ENCODE results near the gene HECTD1.

DNA sequence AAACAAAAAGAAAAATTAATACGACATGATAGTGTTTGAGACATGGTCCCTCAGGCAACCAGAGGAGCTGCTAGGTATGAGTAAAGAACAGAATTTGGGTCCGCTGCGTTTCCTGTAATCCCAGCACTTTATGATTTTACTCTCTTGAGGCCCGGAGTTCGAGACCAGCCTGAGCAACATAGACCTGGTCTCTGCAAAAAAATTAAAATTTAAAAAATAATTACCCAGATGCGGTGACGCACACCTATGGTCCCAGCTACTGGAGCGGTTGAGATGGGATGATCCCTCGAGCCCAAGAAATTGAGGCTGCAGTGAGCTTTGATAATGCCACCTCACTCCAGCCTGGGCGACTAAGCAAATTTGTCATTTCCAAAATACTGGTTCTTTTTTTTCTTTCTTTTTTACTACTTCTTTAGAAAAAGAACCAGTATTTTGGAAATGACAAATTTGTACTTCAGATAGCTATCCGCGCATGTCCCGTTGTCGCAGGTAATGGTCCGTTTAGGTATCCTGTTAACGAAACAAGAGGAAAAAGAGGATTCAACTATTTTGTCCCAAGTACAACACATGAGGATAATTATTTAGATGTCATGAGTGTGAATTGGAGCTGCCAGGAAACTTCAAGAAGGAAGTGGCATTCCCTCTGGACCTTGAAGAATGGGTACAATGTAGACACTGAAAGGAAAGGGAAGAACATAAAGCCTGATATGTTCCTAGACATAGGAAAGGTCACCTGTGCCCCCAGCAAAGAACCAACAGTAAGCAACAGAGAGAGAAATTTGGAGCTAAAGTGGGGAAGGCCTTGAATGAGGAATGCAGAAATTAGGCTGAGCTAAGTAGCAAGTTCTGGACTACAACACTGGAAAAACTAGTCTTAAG lies 1.2 kb upstream of the HECTD1 start:
- TF ChIP-seq, protein P1, sequence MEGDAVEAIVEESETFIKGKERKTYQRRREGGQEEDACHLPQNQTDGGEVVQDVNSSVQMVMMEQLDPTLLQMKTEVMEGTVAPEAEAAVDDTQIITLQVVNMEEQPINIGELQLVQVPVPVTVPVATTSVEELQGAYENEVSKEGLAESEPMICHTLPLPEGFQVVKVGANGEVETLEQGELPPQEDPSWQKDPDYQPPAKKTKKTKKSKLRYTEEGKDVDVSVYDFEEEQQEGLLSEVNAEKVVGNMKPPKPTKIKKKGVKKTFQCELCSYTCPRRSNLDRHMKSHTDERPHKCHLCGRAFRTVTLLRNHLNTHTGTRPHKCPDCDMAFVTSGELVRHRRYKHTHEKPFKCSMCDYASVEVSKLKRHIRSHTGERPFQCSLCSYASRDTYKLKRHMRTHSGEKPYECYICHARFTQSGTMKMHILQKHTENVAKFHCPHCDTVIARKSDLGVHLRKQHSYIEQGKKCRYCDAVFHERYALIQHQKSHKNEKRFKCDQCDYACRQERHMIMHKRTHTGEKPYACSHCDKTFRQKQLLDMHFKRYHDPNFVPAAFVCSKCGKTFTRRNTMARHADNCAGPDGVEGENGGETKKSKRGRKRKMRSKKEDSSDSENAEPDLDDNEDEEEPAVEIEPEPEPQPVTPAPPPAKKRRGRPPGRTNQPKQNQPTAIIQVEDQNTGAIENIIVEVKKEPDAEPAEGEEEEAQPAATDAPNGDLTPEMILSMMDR (IDR thresholded peaks at IDR 0.05 in 2 of 3, conservative IDR thresholded peaks at IDR 0.05 in 1 of 3; ENCODE audit: borderline replicate concordance in 1 of 3, insufficient read depth in 1 of 3, low read depth in 2 of 3, low read length in 2 of 3) = no peak
- TF ChIP-seq JUND (IDR thresholded peaks at IDR 0.05) (no peak), POLR2A (IDR thresholded peaks at IDR 0.05; ENCODE audit: borderline replicate concordance, extremely low read depth, insufficient read depth, insufficient read length) (no peak), SRF (IDR thresholded peaks at IDR 0.05; ENCODE audit: low read depth) (no peak), EZH2 (IDR thresholded peaks at IDR 0.05) (no peak), RAD21 (IDR thresholded peaks at IDR 0.05; ENCODE audit: low read depth) (no peak), POLR2AphosphoS5 (IDR thresholded peaks at IDR 0.05; ENCODE audit: low read depth, low read length) (no peak), ZNF274 (IDR thresholded peaks at IDR 0.05; ENCODE audit: low read depth, low read length) (no peak), CBX3 (IDR thresholded peaks at IDR 0.05; ENCODE audit: low read depth) (no peak), ELF1 (IDR thresholded peaks at IDR 0.05; ENCODE audit: borderline replicate concordance, low read depth) (no peak), YY1 (IDR thresholded peaks at IDR 0.05; ENCODE audit: extremely low read depth, insufficient replicate concordance, low read depth, low read length) (no peak)
- TF ChIP-seq, protein P2, sequence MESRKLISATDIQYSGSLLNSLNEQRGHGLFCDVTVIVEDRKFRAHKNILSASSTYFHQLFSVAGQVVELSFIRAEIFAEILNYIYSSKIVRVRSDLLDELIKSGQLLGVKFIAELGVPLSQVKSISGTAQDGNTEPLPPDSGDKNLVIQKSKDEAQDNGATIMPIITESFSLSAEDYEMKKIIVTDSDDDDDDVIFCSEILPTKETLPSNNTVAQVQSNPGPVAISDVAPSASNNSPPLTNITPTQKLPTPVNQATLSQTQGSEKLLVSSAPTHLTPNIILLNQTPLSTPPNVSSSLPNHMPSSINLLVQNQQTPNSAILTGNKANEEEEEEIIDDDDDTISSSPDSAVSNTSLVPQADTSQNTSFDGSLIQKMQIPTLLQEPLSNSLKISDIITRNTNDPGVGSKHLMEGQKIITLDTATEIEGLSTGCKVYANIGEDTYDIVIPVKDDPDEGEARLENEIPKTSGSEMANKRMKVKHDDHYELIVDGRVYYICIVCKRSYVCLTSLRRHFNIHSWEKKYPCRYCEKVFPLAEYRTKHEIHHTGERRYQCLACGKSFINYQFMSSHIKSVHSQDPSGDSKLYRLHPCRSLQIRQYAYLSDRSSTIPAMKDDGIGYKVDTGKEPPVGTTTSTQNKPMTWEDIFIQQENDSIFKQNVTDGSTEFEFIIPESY (IDR thresholded peaks at IDR 0.05; ENCODE audit: extremely low read depth, insufficient replicate concordance, low read length) = no peak
- TF ChIP-seq, protein P3, sequence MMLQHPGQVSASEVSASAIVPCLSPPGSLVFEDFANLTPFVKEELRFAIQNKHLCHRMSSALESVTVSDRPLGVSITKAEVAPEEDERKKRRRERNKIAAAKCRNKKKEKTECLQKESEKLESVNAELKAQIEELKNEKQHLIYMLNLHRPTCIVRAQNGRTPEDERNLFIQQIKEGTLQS (IDR thresholded peaks at IDR 0.05) = no peak
- TF ChIP-seq, protein P4, sequence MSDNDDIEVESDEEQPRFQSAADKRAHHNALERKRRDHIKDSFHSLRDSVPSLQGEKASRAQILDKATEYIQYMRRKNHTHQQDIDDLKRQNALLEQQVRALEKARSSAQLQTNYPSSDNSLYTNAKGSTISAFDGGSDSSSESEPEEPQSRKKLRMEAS (IDR thresholded peaks at IDR 0.05) = no peak

All from HCT116 (cell line).